HG02798 (cell line): ENCODE measurements around the gene UBE2U.
"Not testable (repeated sequence)": the region's sequence is repeated elsewhere in the genome, so short reads cannot be mapped to it uniquely, and the experiment has no call there.

Source experiments
- ATAC-seq: cut with Tn5 transposase; IDR thresholded peaks from one replicate; pipeline ENCODE4 v1.9.1; 2021; ENCODE audit warnings: mild to moderate bottlenecking; ENCODE audit not compliant: unreplicated experiment, poor library complexity

Gene UBE2U

DNA sequence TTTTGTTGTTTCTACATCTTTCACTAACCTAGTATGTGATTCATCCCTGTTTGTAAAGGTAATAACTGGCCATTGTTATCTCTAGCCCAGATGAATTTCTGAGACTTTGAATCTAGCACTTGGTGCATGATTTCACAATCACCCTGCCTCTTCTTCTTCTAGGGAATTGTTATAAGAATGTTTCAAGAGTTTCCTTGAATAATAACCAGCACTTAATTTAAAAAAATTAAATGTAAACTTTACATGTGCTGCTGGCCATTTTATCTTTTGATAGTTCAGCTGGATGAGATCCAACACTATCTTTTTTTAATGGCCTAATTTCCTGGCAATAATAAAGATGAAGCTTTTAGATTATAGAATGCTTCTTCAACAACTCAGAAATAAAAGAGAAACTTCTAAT lies 31.8 kb downstream of the UBE2U start:
- ATAC-seq = no peak

DNA sequence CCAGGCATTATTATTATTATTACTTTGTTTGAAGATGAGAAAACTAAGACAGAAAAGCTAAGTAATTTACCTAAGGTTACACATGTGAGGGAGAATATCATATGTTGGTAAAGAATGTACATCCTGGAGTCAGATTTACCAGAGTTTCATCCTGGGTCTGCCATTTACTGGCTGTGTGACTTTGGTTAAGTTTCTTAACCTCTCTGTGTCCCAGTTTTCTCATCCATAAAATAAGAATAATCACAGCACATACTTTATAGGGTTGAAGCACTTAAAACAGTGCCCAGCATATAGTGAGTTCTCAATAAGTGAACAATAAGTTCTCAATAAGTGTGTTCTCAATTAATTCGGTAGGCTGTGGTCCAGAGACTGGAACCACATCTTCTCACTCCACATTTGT lies 32.5 kb downstream of the UBE2U start:
- ATAC-seq = no peak

- no peak for ATAC-seq
These were observed 33.1 kb downstream of the UBE2U start for GRCh38 chr1:64236541-64236954.

DNA sequence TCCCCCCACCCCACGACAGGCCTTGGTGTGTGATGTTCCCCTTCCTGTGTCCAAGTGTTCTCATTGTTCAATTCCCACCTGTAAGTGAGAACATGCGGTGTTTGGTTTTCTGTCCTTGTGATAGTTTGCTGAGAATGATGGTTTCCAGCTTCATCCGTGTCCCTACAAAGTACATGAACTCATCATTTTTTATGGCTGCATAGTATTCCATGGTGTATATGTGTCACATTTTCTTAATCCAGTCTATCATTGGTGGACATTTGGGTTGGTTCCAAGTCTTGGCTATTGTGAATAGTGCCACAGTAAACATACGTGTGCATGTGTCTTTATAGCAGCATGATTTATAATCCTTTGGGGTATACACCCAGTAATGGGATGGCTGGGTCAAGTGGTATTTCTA lies 36.1 kb downstream of the UBE2U start:
- not testable (repeated sequence) for ATAC-seq

DNA sequence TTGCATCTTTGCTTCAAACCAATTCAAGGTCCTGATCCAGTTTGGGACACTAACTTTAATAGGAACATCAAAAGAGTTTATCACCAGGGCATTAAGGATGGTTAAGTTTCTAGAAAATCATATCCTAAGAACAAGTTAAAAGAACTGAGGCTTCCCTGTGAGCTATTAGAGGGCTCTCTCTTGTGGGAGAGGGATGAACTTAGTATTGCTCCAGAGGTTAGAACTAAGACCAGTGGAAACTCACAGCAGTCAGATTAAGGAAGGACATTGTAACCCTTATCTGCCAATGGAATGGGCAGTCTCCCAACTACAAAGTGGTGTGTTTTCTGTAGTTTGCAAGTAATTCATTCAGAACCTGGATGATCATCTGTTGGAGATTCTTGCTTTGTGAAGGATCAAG lies 36.8 kb downstream of the UBE2U start:
- no peak for ATAC-seq

GRCh38 chr1:64241069-64241468 lies 37.6 kb downstream of the UBE2U start:
- ATAC-seq = no peak

DNA sequence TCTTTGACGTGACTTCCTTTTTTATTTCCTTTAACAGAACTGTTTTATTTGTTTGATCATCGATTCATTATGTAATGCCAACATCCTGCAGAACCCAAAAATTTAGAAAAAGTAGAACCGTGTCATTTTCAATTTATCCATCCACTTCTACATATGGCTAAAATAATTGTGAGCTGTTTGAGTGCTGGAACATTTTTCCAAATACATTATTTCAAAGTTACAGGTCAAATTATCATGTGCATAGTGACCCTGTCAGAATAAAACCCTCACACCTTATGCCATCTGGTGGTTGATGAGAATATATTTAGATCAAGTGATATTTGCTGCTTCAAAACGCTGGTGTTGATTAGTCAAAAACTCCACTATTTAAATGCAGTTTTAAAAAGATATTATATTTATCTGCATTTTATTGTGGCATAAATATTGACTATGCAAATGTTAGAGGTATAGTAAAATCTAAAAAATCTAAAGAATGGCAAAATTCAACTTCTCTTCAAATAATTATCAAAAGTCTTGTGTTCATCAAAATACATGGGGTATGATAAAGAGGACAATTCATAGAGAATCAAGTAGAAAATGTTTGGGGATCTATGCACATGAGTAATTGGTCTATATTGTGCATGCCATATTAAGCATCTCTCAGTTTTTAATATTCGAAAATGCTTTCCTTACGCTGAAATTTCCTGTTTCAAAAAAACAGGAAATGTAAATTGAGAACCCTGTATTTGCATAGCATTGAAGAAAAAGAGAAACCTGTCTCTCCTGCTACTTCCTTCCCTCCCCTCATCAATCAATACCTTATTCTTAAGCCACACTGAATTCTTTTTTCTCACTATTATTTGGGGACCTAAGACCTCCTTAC lies 39.7 kb downstream of the UBE2U start:
- no peak for ATAC-seq

- ATAC-seq = no peak
These were observed 40.3 kb downstream of the UBE2U start for GRCh38 chr1:64243757-64244080.

DNA sequence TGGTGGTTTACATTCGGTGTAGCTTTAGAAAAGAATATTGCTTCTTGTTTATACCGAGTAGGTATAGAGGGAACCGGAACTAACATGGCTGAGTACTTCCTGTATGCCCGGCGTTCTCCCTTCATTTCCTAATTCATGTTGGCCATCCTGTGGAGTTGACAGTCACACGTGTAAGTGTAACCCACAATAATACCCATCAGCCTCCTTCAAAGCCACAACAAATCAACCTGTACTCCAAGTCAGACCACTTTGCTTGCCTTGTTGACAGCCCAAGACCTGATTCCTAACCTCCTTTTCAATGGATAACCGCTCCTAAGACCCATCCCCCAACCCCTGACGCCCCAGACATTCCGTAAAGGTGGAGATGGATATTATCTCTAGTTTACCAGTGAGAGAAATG lies 42.1 kb downstream of the UBE2U start:
- ATAC-seq = no peak

GRCh38 chr1:64246294-64246917 lies 43.0 kb downstream of the UBE2U start:
- ATAC-seq = no peak

DNA sequence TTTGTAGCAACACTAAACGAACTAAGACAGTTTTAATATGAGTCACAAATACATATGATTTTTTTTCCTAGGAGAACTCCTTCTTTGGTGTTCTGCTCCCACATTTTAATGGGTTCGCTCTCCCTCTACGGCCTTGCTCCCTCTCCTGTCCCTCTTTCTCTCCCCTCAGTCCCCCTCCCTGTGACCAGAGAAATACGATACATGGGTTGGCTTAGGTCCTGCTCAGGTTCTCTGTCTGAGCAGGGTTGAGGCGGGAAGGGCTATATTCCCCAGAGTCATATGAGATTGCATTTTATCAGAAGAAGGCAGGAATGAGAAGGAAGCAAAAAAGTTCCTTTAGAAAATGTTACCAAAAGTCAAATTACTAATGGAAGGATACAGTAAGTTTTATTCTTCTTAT lies 44.6 kb downstream of the UBE2U start:
- no peak for ATAC-seq

- not testable (repeated sequence) for ATAC-seq
These were observed 47.0 kb downstream of the UBE2U start for GRCh38 chr1:64250472-64250871.

DNA sequence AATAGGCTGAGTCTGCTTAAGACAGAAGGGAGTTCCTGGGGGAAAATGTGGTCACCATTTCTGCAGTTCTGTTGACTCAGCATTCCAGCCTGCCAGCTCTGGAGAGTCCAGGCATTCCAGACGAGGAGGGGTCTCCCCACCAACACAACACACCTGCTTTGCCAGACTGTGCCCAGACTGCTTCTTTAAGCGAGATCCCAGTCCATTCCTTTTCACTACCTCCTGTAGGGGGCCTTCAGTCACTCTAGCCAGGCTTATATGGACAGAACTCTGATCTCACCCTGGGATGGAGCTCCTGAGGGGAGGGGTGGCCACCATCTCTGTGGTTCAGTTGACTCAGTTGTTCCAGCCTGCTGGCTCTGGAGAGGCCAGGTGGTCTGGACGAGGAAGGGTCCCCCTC lies 48.5 kb downstream of the UBE2U start:
- ATAC-seq = no peak

GRCh38 chr1:64257233-64257632 lies 53.8 kb downstream of the UBE2U start:
- ATAC-seq = not testable (repeated sequence)

GRCh38 chr1:64258444-64258843 lies 55.0 kb downstream of the UBE2U start:
- not testable (repeated sequence) for ATAC-seq

DNA sequence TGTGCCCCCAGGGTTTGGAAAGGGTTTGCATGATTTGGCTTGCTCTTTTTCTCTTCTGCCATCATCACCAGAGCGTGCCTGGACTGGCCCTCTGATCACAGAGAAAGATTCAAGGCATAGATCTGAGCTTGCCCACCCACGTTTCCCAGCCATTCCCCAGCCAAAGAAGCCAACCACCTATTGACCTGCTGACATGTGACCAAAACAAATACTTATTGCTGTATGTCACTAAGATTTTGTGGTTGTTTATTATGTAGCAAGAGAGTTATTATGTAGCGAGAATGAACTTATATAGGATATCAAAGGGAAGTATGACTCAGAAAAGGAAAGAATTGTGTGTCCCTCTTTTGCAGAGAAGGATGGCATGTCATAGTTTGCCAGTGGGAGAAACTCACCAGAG lies 59.9 kb downstream of the UBE2U start:
- ATAC-seq = no peak

- ATAC-seq = no peak
These were observed 60.4 kb downstream of the UBE2U start for GRCh38 chr1:64263856-64264255.

DNA sequence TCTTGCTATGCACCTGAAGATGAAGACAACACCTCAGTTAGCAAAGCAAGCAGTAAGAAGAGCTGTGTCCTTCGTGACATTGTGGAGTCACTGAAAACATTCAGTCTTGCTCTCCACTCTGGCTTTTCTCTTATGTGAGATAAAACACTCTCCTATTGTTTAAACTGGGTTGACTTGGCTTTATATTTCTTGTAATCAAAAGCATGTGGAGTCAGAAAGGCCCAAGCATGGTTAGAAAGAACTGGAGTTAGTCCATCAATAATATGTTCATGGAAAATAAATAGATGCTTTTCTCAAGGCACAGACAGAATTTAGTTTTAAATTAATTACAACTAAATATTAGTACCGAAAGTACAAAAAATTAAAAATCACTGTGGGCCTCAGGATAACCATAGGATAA lies 61.7 kb downstream of the UBE2U start:
- ATAC-seq = no peak

DNA sequence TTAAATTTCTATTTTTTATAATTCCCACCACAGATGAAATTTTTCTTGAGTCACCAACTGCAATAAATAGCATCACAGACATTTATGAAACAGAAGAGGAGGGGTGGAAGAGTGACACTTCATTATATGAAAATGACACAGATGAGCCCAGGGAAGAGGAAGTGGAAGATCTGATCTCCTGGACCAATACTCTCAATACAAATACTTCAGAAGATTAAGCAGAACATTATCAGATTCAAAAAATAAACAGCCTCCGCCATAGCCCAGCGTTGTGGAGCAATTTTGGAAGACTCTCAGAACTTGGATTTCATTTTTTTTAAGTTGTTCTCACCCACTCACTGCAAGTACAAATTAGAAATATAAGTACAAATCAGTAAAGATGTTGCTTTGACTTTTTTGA lies 63.6 kb downstream of the UBE2U start:
- ATAC-seq = no peak

GRCh38 chr1:64268653-64269557 lies 65.5 kb downstream of the UBE2U start:
- peak; percentile 79 for ATAC-seq

GRCh38 chr1:64269558-64269884 lies 66.1 kb downstream of the UBE2U start:
- ATAC-seq = no peak
